Caki2 (cell line): ENCODE data around the gene ROM1. TPM values are rescaled to one million over a fixed set of nuclear protein-coding genes. Genes with fewer than 3 reads are reported as not detected.
A peak's percentile ranks its signal among the peaks of the same experiment; 100 is the strongest.
"Not testable (repeated sequence)": the region's sequence is repeated elsewhere in the genome, so short reads cannot be mapped to it uniquely, and the experiment has no call there.

Experiments used
- DNase-seq: peaks from one replicate; pipeline ENCODE4 v3.0.0-alpha.2; 2015; ENCODE audit warnings: low read depth
- in situ Hi-C: cut with HindIII; loops from 2 replicates; pipeline ENCODE4 v1.10.0; 2016; ENCODE audit warnings: low sequenced_read_pairs, low pct_unique_long_range_greater_than_20kb, mixed read lengths
- total RNA-seq: library from RNA; depleted of rRNA; stranded (reverse); fragments of >200 nt; shearing (Covaris generic); gene quantifications from 2 replicates; pipeline ENCODE4 v1.2.3, GENCODE V29; 2014; ENCODE audit warnings: low replicate concordance

ROM1 gene
- total RNA-seq, 1 experiment from 2014 or later, result 4.5 TPM

DNA sequence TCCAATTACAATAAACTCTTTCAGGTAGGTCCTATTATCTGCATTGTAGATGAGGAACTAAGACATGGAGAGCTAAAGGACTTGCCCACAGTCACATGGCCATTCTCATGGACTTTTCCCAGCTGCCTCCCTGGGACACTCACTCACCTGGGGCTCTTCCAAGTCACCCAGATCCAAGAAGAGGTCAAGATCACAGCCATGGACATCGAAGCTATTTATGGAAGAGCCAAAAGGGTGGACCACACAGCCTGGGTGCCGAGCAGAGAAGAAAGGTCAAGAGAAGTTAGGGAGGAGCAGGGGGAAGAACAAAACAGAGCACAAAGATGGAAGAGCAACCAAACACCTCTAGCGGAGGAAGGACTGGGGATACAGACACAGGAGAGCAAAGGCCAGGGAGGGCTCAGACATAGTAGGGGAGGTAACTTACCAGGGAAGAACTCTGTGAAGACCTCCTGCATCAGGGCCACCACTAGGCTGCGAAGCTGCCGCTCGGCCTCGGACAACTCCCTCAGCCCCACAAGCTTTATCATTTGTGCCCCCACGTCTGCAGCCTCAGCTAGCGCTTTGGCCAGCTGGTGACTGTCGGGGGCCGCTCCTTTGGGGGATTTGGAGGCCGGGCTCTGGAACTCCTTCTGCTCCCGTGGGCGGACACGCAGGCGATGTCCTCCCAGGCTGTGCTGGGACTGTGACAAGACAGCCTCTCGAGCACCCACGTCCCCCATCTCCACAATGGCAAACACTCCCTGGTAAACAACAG, 31.9 kb upstream of the ROM1 start:
- in situ Hi-C loops, result no loop called here
- DNase-seq, result no peak

DNA sequence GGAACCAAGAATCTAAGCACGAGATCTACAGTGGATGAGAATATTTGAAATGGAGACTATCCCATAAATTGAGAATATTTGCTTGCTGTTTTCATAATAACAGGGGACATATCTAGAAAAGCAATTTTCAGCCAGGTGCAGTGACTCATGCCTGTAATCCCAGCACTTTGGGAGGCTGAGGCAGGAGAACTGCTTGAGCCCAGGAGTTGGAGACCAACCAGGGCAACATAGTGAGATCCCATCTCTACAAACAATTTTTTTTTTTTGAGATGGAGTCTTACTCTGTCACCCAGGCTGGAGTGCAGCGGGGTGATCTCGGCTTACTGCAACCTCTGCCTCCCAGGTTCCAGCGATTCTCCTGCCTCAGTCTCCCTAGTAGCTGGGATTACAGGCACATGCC, 31.3 kb upstream of the ROM1 start:
- in situ Hi-C loops, DNase-seq: not testable (repeated sequence)

DNA sequence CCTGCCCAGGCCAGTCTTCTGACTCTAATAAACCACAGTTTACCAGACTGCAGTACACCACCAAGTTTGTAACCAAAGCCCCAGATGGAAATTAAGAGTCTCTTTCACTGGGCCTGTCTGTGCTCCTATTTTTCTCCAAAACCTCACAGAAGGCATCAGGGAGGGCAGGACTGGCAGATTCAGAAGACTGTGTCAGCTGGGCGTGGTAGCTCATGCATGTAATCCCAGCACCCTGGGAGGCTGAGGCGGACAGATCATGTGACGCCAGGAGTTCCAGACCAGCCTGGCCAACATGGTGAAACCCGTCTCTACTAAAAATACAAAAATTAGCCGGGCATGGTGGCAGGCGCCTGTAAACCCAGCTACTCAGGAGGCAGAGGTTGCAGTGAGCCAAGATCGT, 27.7 kb upstream of the ROM1 start:
- DNase-seq, in situ Hi-C loops: not testable (repeated sequence)

DNA sequence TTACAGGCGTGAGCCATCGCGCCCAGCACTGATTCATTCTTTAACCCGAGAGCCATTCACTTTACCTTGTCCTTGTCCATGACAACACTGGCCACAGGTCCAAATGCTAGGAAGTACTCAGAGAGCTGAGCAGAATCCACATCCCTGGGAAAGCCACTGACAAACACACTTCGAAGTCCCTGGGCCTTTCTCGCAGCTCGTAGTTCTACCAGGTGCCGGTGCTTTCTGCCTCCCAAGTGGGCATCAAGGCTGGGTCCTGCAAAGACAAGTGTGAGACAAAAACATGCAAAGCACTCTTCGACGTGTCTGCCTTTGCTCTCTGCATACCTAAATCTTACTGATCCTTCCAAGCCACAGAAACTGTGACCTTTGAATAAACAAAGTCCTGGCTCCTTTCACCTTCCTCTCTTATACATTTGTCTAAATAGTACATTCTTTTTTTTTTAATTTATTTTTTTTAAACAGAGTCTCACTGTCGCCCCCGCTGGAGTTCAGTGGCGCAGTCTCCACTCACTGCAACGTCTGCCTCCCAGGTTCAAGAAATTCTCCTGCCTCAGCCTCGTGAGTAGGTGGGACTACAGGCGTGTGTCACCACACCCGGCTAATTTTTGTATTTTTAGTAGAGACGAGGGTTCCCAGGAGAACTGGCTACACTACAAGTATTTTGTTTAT, 24.0 kb upstream of the ROM1 start:
- in situ Hi-C loops, result no loop called here
- peak; percentile 62 for DNase-seq

DNA sequence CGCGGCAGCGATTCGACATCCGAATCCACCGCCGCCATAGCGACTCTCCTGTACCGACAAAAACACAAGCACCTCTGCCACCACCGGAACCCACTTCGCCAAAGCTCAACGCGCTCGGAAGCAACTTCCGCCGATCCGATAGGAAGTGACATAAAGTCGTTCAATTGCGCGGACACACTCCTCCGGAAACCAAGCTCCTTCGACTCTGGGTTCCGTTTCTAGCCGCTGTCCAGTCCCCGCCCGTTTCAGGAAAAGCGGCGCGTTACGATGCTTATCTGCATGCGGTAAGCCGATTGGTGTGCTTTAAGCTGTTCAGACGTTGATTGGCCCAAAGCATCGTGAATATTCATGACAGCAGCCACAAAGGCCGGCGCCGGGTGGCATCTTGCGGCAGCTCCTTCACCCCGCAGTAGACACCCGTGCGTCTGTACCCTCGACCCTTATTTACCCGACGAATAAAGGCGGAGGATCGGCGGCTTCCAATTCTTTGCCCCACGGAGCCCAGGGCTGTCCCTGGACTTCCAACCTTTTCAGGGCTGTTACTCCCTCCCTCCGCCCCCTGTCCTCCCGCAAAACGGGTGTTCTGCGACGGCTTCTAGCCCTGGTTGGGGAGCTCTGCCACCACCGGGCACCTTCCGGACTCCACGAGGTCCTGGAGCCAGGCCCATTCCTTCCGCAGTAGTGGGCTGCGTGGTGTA, 21.5 kb upstream of the ROM1 start, which contains the start of gene TUT1:
Gene TUT1, minus strand, starts transcription at position 76 of the 698 bp plus-strand sequence. Its CDS starts 38 bp downstream, at position 38.
- in situ Hi-C loops, result no loop called here
- peak; percentile 97 for DNase-seq

DNA sequence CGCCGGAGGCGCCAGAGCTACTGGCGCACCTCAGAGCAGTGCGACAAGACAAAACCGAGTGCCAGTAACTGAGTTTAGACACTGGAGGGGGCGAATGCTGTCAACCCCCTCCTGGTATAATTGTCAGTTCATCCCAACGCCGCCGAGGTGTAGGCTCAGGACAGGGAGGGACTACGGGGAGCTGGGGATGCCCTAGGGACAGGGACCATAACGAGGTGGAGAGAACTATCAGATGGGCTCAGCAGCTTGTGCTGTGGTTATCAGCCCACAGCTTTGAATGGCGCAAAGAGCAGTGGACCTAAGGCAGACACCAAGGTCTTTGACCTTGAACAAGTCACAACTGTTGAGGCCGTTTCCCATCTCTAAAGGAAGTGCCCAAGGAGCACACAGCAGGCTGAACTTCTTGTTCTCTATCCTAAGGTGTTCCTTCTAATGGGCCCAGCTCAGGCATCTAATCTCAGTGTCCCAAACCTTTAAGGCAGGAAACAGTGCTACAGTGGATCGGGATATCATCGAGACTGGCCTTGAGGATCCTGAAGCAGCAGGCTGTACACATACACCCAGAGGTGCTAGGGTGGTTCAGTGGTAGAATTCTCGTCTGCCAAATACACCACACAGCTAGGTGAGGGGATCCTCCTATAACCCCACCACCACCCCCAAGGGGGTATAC, 20.8 kb upstream of the ROM1 start:
- no peak for DNase-seq
- in situ Hi-C loops, result no loop called here

DNA sequence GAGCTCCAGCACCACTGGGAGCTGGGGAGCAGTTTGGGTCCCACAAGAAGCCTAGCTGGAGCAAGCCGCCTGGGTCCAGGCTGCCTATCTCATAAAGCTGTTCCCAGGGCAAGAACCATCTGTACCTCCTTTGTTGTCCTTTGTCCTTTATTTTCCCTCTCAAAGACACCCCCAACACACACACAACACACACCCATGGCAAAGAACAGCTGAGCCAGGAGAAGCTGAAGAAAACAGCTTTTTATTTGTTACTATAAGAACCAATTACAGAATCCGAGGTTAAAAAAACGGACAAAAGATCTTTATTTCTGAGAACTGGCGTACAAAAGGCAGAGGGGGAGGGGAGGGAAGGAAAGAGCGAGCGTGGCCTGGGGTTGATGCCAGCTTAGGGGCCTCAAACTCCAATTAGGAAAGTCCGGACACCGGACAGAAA, 20.1 kb upstream of the ROM1 start:
- in situ Hi-C loops, result no loop called here
- DNase-seq, result no peak

DNA sequence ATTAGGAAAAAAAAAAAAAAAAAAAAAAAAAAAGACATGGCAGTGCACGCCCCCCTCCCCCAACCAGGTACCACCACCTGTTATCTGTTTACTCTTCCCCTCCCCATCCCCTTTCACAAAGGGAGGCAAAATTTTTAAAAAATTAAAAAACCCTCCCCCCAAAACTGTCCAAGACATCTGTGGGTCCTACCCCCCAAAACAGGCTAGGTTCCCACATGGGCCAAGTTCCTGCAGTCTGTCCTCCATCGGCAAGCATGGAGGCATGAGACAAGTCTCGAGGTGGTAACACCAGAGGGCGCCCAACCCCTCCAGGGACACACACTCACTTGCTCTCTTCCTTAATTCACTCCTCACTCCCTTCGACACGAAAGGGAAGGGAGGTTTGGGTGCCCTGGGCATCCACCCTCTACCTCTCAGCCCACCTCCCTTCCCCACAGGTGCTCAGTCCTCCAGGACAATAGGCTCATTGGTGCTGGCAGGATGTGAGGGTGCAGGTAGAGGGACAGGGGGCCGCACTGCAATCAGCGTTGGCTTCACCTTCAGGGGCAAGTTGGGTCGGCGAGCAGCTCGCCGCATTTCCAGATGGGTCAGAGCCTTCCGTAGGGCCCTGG, 19.5 kb upstream of the ROM1 start:
- DNase-seq, result no peak
- in situ Hi-C loops, result no loop called here

DNA sequence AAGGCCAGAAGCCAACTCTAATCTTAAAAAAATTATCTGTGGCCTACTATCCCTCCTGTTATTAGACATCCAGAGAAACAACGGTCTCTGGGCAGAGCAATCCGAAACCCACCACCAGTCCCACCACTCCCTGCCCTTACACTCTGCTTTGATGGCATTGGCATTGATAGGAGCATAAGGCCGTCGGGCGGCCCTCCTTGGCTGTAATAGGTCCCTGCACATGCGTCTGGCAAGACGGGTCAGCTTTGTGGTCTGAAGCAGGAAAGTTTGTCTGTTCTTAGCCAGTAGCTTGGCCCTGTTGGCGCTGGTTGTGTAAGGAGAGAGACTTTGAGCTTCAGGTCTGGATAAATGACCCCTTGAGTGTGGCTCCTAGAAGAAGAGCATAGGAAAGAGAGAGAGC, 17.9 kb upstream of the ROM1 start:
- in situ Hi-C loops, result no loop called here
- DNase-seq, result no peak

DNA sequence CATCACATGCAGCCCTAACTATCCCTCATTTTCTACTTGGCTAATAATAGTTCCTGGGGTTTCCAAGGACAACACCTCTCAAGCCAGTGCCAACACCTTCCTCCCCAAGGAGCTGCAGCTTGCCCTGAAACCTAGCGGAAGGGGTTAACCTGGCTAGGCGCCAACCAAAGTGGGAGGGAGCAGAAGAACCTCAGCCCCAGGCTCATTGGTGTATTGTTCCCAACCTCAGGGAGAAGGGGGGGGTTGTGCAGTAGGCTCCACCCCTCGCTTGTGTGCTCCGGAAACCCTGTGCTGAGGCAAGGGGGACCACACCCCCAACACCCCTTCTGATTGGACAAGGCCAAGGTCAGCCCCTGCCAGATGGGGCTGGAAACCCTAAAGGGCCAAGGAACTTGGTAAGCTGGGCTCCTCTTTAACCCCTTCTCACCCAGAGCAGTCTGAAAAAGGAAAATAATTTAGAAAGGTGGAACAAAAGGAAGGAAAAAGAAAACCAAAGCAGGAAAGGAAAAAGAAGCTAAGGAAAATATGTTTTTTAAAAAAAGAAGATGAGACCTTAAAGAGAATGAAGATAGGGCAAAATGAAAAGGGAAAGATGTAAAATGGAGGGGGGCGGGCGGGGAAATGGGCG, 13.9 kb upstream of the ROM1 start:
- in situ Hi-C loops, result no loop called here
- peak; percentile 97 for DNase-seq

DNA sequence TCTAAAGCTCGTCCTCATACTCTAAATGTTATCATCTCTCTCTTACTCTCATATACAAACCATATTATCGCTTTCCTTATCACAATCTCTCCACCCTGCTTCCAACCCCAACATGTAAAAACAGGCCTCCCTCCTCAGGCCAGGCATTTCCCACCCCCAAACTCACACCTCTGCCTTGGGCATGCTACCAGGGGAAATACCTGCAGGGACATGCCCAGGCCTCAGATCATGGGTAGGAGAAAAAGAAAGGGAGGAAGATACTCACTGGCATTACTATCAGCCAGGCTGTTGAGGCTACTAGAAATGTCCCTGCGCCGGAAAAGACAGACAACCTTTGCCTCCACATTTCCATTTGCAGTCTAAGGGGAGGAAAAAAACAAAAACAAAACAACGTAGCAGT, 13.2 kb upstream of the ROM1 start:
- no peak for DNase-seq
- in situ Hi-C loops, result no loop called here

DNA sequence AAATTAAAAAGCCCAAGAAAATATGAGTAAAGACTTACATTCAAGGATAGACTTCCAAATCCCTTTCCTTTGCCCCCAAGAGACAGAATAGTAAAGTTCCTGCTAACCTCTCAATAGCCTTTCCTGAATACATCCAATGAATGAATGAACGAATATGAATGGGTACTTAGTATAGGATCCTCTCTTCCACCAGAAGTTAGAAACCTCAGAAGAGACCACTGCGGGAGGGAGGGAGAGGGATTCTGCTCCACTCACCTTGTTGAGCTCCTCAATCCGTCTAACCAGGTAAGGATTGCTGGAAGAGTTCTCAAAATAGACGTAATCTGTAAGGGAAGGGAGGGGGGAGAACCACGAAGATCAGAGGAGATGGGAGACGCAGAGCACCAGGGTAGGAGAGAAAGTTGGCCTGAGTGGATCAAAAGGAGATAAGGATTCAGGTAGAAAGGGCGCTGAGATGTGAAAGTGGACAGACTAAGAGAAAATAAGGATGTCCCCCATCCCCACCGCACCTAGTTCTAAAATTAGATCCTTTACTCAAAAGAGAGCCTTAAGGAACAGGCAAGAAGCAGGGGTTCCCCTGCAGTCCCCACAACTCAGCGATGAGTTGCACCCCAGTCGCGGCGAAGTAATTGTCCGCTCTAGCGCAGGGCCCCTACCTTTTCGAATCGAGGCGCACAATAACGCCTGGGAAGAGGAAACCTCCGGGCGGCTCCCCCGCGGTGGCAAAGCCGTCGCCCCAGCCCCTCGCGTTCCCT, 12.5 kb upstream of the ROM1 start:
- DNase-seq, result no peak
- in situ Hi-C loops, result no loop called here

DNA sequence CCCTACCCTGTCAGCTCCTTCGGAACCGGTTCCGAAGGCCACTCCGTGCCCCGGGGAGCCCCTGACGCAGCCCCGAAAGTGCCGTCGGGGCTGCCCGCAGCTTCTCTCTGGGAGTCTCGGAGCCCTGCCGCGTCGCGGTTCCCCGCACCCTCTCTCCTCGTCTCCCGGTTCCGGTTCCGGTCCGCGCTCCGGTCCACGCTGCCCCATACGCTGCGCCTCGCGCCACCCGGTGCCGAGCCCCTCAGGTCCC, 12.0 kb upstream of the ROM1 start:
- DNase-seq, result no peak
- in situ Hi-C loops, result no loop called here

DNA sequence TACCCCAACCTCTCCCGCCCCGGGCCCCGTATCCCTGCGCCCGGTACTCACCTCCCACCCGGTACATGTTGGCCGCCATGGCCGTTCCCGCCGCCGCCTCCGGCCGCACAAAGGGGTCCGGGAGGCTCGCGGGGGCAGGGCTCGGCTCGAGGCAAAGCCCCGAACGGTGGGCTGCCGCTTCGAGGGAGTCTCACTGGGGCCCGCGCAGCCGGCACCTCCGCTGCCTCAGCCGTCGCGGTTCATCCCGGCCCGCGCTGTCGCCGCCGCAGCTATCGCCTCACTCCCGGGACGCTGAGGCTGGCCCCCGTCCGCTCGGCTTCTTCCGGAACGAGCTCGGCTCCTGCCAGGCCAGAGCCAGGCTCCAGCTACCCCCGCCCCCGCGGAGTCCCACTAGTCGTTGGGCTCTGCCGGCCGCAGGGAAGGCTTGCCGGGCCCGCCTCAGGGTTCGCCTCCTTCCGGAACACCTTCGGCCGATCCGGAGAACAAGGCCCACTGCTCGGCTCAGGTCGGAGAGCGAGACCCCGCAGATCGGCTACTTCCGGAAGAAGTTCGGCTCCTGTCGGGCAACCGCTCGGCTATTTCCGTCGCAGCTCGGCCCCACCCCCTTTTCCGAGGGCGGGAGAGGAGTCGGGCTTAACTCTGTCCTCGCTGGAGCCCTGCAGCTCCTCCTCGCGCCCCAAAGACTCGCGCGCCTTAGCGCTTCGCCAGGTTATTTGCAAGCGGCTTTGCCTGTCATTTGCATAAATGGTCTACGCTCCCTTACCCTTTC, 11.5 kb upstream of the ROM1 start, which contains the start of gene MTA2:
Gene MTA2, minus strand, starts transcription at position 494 of the 769 bp plus-strand sequence. Its CDS starts 415 bp downstream, at position 79.
- DNase-seq, result peak; percentile 97
- in situ Hi-C loops, result no loop called here

DNA sequence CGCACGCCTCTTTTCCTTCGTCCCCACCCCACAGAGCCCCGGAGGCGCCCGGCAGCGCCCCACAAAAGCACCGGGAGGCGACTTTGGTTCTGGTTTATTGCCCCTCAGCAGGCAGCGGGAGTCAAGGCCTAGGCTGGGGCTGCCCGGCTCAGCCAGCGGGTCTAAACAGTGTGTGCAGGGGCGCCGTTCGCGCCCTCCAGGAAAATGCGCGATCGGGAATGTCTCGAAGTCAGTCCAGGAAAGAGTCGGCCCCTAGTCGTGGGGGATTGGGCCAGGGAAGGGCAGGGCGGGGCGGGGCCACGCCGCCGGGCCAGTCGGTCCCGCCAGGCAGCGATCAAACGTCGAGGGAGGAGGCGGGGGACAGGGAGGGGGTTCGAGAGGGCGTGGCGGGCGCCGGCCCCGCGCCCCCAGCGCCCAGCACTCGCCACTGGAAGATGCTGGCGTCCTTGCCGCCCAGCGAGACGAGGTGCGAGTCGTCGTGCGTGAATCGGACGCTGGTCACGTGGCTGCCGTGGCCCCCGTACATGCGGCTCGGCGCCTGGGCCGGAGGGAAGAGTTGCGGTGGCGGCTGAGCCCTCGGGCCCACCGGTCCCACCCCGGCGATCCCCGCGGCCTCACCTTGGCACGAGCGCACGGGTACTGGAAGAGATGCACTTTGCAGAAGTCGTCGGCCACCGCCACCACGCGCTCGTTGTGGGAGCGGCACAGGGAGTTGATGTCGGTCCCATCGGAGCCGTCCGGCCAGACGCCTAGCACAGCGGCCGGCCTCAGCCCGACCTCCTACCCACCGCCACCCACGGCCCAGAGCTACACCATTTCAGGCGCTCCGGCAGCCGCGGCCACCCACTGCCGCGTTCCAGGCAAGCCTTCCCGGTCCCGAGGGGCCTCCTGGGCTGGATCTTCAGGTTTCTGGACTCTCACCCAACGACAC, 10.7 kb upstream of the ROM1 start:
- in situ Hi-C loops, result no loop called here
- DNase-seq, result no peak

DNA sequence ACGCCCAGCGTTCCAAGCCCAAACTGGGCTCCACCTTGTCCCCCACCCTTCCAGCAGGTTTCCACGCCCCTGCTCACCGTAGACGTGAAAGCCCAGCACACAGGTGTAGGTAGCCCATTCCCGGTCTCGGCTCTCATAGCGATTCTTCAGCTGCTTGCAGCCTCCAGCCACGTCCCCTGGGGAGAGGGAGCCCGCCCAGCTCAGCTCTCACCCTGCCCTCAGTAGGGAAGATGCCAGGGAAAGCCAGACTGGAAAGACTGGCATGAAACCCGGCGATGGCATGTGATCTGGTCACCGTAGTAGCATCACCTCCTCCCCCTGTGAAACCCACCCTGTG, 10.0 kb upstream of the ROM1 start:
- no peak for DNase-seq
- in situ Hi-C loops, result no loop called here
